BE2C (cell line): ENCODE measurements around the gene N4BP2L2.

Experiments used
- DNase-seq: peaks from one replicate; pipeline ENCODE4 v3.0.0-alpha.2; 2020
- H3K27me3 ChIP-seq: fragments of 250-450 bp; sonication (Bioruptor Pico); 2 replicates; pipeline ENCODE4 v1.5.1; 2020; ENCODE audit warnings: mild to moderate bottlenecking
- H3K36me3 ChIP-seq: fragments of 250-450 bp; sonication (Bioruptor Pico); 2 replicates; pipeline ENCODE4 v1.5.1; 2020; ENCODE audit warnings: mild to moderate bottlenecking
- H3K4me1 ChIP-seq: fragments of 250-450 bp; sonication (Bioruptor Pico); 2 replicates; pipeline ENCODE4 v1.5.1; 2020
- H3K4me3 ChIP-seq: 2 replicates; pipeline ENCODE4 v1.5.1; 2011; ENCODE audit warnings: low read depth, low read length
- H3K9me3 ChIP-seq: fragments of 250-450 bp; sonication (Bioruptor Pico); 2 replicates; pipeline ENCODE4 v1.5.1; 2020
- TF ChIP-seq, protein P1 (sequence below): IDR thresholded peaks from 2 replicates; pipeline ENCODE4 v1.5.1; 2012; ENCODE audit warnings: mild to moderate bottlenecking, low read depth, low read length

Gene N4BP2L2

DNA sequence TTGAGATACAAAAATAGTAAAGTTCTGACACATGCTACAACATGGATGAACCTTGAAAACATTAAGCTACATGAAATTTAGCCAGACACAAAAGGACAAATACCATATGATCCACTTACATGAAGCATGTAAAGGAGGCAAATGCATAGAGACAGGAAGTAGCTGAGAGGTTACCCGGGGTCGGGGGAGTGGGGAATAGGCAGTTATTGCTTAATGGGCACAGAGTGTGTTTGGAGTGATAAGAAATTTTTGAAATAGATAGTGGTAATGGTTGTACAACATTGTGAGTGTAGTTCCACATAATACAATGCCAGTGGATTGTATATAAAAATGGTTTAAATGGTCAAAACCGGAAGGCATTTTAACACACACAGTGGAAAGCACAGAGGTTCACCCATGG lies 115.0 kb downstream of the N4BP2L2 start:
- Histone ChIP-seq H3K36me3 (no peaks in the 10 kb centered on the region), H3K9me3 (no peaks in the 10 kb centered on the region), H3K4me3 (no peak overlapping the region), H3K4me1 (no peaks in the 10 kb centered on the region), H3K27me3 (no peaks in the 10 kb centered on the region; the same call in 1 of the 2 replicates)
- TF ChIP-seq, protein P1, sequence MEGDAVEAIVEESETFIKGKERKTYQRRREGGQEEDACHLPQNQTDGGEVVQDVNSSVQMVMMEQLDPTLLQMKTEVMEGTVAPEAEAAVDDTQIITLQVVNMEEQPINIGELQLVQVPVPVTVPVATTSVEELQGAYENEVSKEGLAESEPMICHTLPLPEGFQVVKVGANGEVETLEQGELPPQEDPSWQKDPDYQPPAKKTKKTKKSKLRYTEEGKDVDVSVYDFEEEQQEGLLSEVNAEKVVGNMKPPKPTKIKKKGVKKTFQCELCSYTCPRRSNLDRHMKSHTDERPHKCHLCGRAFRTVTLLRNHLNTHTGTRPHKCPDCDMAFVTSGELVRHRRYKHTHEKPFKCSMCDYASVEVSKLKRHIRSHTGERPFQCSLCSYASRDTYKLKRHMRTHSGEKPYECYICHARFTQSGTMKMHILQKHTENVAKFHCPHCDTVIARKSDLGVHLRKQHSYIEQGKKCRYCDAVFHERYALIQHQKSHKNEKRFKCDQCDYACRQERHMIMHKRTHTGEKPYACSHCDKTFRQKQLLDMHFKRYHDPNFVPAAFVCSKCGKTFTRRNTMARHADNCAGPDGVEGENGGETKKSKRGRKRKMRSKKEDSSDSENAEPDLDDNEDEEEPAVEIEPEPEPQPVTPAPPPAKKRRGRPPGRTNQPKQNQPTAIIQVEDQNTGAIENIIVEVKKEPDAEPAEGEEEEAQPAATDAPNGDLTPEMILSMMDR: no peak
- DNase-seq: no peak

DNA sequence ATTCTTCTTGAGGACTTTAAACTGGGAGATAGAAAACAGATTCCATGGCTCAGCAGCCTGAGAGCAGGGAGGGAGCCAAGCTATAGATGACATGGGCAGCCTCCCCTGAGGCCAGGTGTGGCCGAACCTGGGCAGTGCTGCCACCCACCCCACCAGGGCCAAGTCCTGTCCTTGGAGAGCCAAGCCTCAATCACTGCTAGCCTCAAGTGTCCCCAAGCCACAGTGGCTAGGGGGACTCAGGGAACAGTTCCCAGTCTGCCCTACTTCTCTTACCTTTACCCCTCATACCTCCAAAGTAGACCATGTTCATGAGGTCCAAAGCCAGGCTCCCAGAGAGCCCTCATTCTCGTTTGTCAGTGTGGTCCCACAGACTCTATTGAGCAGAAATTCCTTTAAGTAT lies 118.7 kb downstream of the N4BP2L2 start:
- Histone ChIP-seq H3K9me3 (no peaks in the 10 kb centered on the region), H3K36me3 (no peaks in the 10 kb centered on the region), H3K4me3 (no peak overlapping the region), H3K27me3 (no peaks in the 10 kb centered on the region; the same call in 1 of the 2 replicates), H3K4me1 (no peaks in the 10 kb centered on the region)
- DNase-seq: no peak
- TF ChIP-seq, protein P1: no peak

DNA sequence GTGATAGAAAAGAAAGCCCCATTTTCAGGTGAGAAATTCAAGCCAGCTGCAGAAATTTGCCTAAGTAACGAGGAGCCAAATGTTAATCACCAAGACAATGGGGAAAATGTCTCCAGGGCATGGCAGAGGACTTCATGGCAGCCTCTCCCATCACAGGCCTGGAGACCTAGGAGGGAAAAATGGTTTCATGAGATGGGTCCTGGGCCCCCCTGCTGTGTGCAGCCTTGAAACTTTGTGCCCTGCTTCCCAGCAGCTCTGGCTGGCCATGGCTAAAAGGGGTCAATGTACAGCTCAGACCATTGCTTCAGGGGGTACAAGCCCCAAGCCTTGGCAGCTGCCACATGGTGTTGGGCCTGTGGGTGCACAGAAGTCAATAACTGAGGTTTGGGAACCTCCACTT lies 120.6 kb downstream of the N4BP2L2 start:
- no peaks in the 10 kb centered on the region for H3K4me1 ChIP-seq
- H3K36me3 ChIP-seq: no peaks in the 10 kb centered on the region
- H3K27me3 ChIP-seq: no peaks in the 10 kb centered on the region; the same call in 1 of the 2 replicates
- DNase-seq: no peak
- TF ChIP-seq, protein P1: no peak
- H3K4me3 ChIP-seq: no peak overlapping the region
- no peaks in the 10 kb centered on the region for H3K9me3 ChIP-seq

GRCh38 chr13:32415019-32415418 lies 123.6 kb downstream of the N4BP2L2 start:
- Histone ChIP-seq H3K4me3 (no peak overlapping the region), H3K4me1 (no peaks in the 10 kb centered on the region), H3K36me3 (no peaks in the 10 kb centered on the region), H3K27me3 (no peaks in the 10 kb centered on the region; the same call in 1 of the 2 replicates), H3K9me3 (no peaks in the 10 kb centered on the region)
- TF ChIP-seq, protein P1: peak; percentile 86
- DNase-seq: peak; percentile 41

DNA sequence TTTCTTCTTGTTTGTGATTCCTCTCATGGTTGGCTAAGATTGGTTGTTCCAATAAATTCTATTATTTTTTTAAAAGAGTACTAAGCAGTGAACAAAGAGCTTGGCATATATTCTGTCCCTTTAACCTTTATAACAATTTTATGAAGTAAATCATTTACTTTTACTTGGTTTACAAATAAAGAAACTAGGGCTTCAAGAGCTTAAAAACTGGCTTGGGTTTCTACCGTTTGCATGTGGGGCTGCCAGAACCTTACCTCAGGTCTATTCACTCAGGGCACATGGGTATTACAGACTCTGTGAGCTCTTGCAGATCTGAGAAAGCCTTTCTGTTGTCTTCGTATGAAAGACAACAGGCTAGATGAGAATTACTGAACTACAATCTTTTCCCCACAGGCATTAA lies 124.0 kb downstream of the N4BP2L2 start:
- Histone ChIP-seq H3K4me3 (no peak overlapping the region), H3K36me3 (no peaks in the 10 kb centered on the region), H3K9me3 (no peaks in the 10 kb centered on the region), H3K27me3 (no peaks in the 10 kb centered on the region), H3K4me1 (no peaks in the 10 kb centered on the region)
- TF ChIP-seq, protein P1: no peak
- DNase-seq: no peak

GRCh38 chr13:32413284-32413683 lies 125.3 kb downstream of the N4BP2L2 start:
- TF ChIP-seq, protein P1: no peak
- Histone ChIP-seq H3K4me3 (no peak overlapping the region), H3K27me3 (no peaks in the 10 kb centered on the region), H3K9me3 (no peaks in the 10 kb centered on the region), H3K4me1 (no peaks in the 10 kb centered on the region), H3K36me3 (no peaks in the 10 kb centered on the region)
- no peak for DNase-seq
